HEK293 (cell line): ENCODE measurements around the gene LPGAT1.

Experiments
- CTCF ChIA-PET: fragments of 350-600 bp; formaldehyde crosslinking; extraction: SDS; loops from one replicate; lab custom pipeline; 2021; ENCODE audit warnings: antibody characterized with exemption; lab: Yijun Ruan, JAX
- POLR2A ChIA-PET: fragments of 300-600 bp; formaldehyde crosslinking; extraction: SDS; loops from one replicate; lab custom pipeline; 2020; ENCODE audit warnings: antibody characterized with exemption, inconsistent platforms; lab: Yijun Ruan, JAX
- H3K27ac ChIP-seq: fragments of 200-500 bp; sonication (Bioruptor generic); 2 replicates; pipeline ENCODE4 v1.5.1; 2014; ENCODE audit warnings: low read depth, low read length, control low read depth, inconsistent platforms; ENCODE audit errors: extremely low read depth
- H3K36me3 ChIP-seq, 2 experiments: fragments of 200-500 bp in 1 of 2; sonication (Bioruptor generic) in 1 of 2; 1 replicate in 1 of 2; 2 replicates in 1 of 2; pipeline ENCODE4 v1.5.1; 2014 to 2017; ENCODE audit warnings: inconsistent platforms in 2 of 2, low read length in 2 of 2; ENCODE audit not compliant: control insufficient read depth in 2 of 2, insufficient read depth in 1 of 2
- H3K4me1 ChIP-seq: fragments of 200-500 bp; sonication (Bioruptor generic); 2 replicates; pipeline ENCODE4 v1.5.1; 2014; ENCODE audit warnings: mild to moderate bottlenecking, low read length, inconsistent platforms; ENCODE audit not compliant: control insufficient read depth, insufficient read depth
- H3K4me3 ChIP-seq: 2 replicates; pipeline ENCODE4 v1.5.1; 2011; ENCODE audit warnings: low read depth, mild to moderate bottlenecking, control low read depth, low read length, moderate library complexity
- H3K9me3 ChIP-seq: fragments of 200-500 bp; sonication (Bioruptor generic); 2 replicates; pipeline ENCODE4 v1.5.1; 2014; ENCODE audit warnings: low read depth, low read length, inconsistent platforms; ENCODE audit not compliant: control insufficient read depth, insufficient read depth
- MZF1 ChIP-seq: fragments of 450-650 bp; formaldehyde crosslinking; IDR thresholded peaks from 2 replicates; pipeline ENCODE4 v1.5.1; 2017; ENCODE audit warnings: missing biosample characterization, missing genetic modification characterization, borderline replicate concordance
- PATZ1 ChIP-seq: fragments of 450-650 bp; formaldehyde crosslinking; IDR thresholded peaks from 2 replicates; pipeline ENCODE4 v1.5.1; 2016; ENCODE audit warnings: missing biosample characterization, missing genetic modification characterization
- REPIN1 ChIP-seq: fragments of 450-650 bp; formaldehyde crosslinking; IDR thresholded peaks from 2 replicates; pipeline ENCODE4 v1.5.1; 2017; ENCODE audit warnings: missing biosample characterization, missing genetic modification characterization, low read depth
- SCRT1 ChIP-seq: fragments of 450-650 bp; formaldehyde crosslinking; IDR thresholded peaks from 2 replicates; pipeline ENCODE4 v1.5.1; 2016; ENCODE audit warnings: missing biosample characterization, missing genetic modification characterization, borderline replicate concordance
- ZBTB1 ChIP-seq: fragments of 450-650 bp; formaldehyde crosslinking; IDR thresholded peaks from 2 replicates; pipeline ENCODE4 v1.5.1; 2016; ENCODE audit warnings: missing biosample characterization, missing genetic modification characterization
- ZBTB26 ChIP-seq: fragments of 450-650 bp; formaldehyde crosslinking; optimal IDR thresholded peaks from 2 replicates; pipeline ENCODE3; 2016; ENCODE audit warnings: missing biosample characterization, mild to moderate bottlenecking, missing genetic modification characterization
- ZBTB8A ChIP-seq: fragments of 450-650 bp; formaldehyde crosslinking; IDR thresholded peaks from 2 replicates; pipeline ENCODE4 v1.5.1; 2016; ENCODE audit warnings: missing biosample characterization, missing genetic modification characterization
- ZNF221 ChIP-seq: fragments of 450-650 bp; formaldehyde crosslinking; IDR thresholded peaks from 2 replicates; pipeline ENCODE4 v1.5.1; 2017; ENCODE audit warnings: missing biosample characterization, missing genetic modification characterization, borderline replicate concordance
- ZNF416 ChIP-seq: fragments of 450-650 bp; formaldehyde crosslinking; IDR thresholded peaks from 2 replicates; pipeline ENCODE4 v1.5.1; 2016; ENCODE audit warnings: missing biosample characterization, missing genetic modification characterization
- ZNF426 ChIP-seq: fragments of 450-650 bp; formaldehyde crosslinking; IDR thresholded peaks from 2 replicates; pipeline ENCODE4 v1.5.1; 2017; ENCODE audit warnings: missing biosample characterization, missing genetic modification characterization, mild to moderate bottlenecking, inconsistent platforms, moderate library complexity
- ZNF596 ChIP-seq: fragments of 450-650 bp; IDR thresholded peaks from 2 replicates; pipeline ENCODE4 v1.5.0; 2018; ENCODE audit warnings: missing biosample characterization, mild to moderate bottlenecking, missing genetic modification characterization, moderate library complexity
- ZNF664 ChIP-seq: fragments of 450-650 bp; formaldehyde crosslinking; IDR thresholded peaks from 2 replicates; pipeline ENCODE4 v1.5.1; 2016; ENCODE audit warnings: missing biosample characterization, missing genetic modification characterization
- ZNF785 ChIP-seq: fragments of 450-650 bp; formaldehyde crosslinking; IDR thresholded peaks from 2 replicates; pipeline ENCODE4 v1.5.1; 2016; ENCODE audit warnings: missing biosample characterization, missing genetic modification characterization
- ZSCAN23 ChIP-seq: fragments of 450-650 bp; formaldehyde crosslinking; IDR thresholded peaks from 2 replicates; pipeline ENCODE4 v1.5.1; 2016; ENCODE audit warnings: missing biosample characterization, missing genetic modification characterization
- TF ChIP-seq, protein P1 (sequence below): fragments of 450-650 bp; formaldehyde crosslinking; IDR thresholded peaks from 2 replicates; pipeline ENCODE4 v1.5.1; 2016; ENCODE audit warnings: missing biosample characterization, missing genetic modification characterization
- TF ChIP-seq, protein P2 (sequence below): fragments of 450-650 bp; formaldehyde crosslinking; IDR thresholded peaks from 2 replicates; pipeline ENCODE4 v1.5.1; 2016; ENCODE audit warnings: missing biosample characterization, missing genetic modification characterization
- TF ChIP-seq, protein P3 (sequence below): fragments of 450-650 bp; formaldehyde crosslinking; IDR thresholded peaks from 2 replicates; pipeline ENCODE4 v1.5.1; 2016; ENCODE audit warnings: missing biosample characterization, missing genetic modification characterization
- TF ChIP-seq, protein P4 (sequence below): fragments of 450-650 bp; formaldehyde crosslinking; IDR thresholded peaks from 2 replicates; pipeline ENCODE4 v1.5.1; 2016; ENCODE audit warnings: missing biosample characterization, missing genetic modification characterization
- TF ChIP-seq, protein P5 (sequence below): fragments of 450-650 bp; formaldehyde crosslinking; IDR thresholded peaks from 2 replicates; pipeline ENCODE4 v1.5.1; 2016; ENCODE audit warnings: missing biosample characterization, missing genetic modification characterization
- TF ChIP-seq, protein P6 (sequence below): fragments of 450-650 bp; formaldehyde crosslinking; IDR thresholded peaks from 2 replicates; pipeline ENCODE4 v1.5.1; 2016; ENCODE audit warnings: missing biosample characterization, missing genetic modification characterization

Gene LPGAT1, protein sequence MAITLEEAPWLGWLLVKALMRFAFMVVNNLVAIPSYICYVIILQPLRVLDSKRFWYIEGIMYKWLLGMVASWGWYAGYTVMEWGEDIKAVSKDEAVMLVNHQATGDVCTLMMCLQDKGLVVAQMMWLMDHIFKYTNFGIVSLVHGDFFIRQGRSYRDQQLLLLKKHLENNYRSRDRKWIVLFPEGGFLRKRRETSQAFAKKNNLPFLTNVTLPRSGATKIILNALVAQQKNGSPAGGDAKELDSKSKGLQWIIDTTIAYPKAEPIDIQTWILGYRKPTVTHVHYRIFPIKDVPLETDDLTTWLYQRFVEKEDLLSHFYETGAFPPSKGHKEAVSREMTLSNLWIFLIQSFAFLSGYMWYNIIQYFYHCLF

GRCh38 chr1:211830328-211831142, at the start of gene LPGAT1:
Gene LPGAT1 (minus strand): TSS chr1:211830763. CDS start chr1:211829296, 1,467 bp downstream.
- H3K9me3 ChIP-seq = no peaks in the 10 kb centered on the region
- H3K36me3 ChIP-seq = peaks cover 3 to 17% of the 10 kb centered on the region in 2 experiments; a peak in 2 of 3 replicates
- no peaks in the 10 kb centered on the region for H3K4me1 ChIP-seq
- peak within 1 kb of the TSS; percentile 52 for H3K4me3 ChIP-seq
- POLR2A ChIA-PET = no interaction called here
- peak within 1 kb of the TSS; percentile 71; the same call in 1 of the 2 replicates for H3K27ac ChIP-seq
- CTCF ChIA-PET = interaction anchor here (1.3 to 2.9 kb wide), 2 partner anchors 133 to 150 kb away, joined by 9 to 13 read pairs; no protein-coding TSS in a partner anchor
- TF ChIP-seq, protein P1, sequence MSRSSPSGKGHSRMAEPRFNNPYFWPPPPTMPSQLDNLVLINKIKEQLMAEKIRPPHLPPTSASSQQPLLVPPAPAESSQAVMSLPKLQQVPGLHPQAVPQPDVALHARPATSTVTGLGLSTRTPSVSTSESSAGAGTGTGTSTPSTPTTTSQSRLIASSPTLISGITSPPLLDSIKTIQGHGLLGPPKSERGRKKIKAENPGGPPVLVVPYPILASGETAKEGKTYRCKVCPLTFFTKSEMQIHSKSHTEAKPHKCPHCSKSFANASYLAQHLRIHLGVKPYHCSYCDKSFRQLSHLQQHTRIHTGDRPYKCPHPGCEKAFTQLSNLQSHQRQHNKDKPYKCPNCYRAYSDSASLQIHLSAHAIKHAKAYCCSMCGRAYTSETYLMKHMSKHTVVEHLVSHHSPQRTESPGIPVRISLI (tag by site-specific recombination) = no peak
- TF ChIP-seq, protein P2, sequence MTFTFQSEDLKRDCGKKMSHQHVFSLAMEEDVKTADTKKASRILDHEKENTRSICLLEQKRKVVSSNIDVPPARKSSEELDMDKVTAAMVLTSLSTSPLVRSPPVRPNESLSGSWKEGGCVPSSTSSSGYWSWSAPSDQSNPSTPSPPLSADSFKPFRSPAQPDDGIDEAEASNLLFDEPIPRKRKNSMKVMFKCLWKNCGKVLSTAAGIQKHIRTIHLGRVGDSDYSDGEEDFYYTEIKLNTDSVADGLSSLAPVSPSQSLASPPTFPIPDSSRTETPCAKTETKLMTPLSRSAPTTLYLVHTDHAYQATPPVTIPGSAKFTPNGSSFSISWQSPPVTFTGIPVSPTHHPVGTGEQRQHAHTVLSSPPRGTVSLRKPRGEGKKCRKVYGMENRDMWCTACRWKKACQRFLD (tag by site-specific recombination) = no peak
- TF ChIP-seq ZNF416 (tag by site-specific recombination) (no peak), ZBTB8A (tag by site-specific recombination) (peak; percentile 78), ZSCAN23 (tag by site-specific recombination) (no peak), ZNF426 (tag by site-specific recombination) (no peak), ZNF221 (tag by site-specific recombination) (no peak), ZNF596 (tag by site-specific recombination) (no peak), REPIN1 (tag by site-specific recombination) (no peak), SCRT1 (tag by site-specific recombination) (no peak), ZBTB26 (peak; percentile 51), ZNF664 (tag by site-specific recombination) (no peak), ZNF785 (tag by site-specific recombination) (no peak), PATZ1 (tag by site-specific recombination) (peak; percentile 81), MZF1 (tag by site-specific recombination) (no peak), ZBTB1 (tag by site-specific recombination) (no peak)
- TF ChIP-seq, protein P3, sequence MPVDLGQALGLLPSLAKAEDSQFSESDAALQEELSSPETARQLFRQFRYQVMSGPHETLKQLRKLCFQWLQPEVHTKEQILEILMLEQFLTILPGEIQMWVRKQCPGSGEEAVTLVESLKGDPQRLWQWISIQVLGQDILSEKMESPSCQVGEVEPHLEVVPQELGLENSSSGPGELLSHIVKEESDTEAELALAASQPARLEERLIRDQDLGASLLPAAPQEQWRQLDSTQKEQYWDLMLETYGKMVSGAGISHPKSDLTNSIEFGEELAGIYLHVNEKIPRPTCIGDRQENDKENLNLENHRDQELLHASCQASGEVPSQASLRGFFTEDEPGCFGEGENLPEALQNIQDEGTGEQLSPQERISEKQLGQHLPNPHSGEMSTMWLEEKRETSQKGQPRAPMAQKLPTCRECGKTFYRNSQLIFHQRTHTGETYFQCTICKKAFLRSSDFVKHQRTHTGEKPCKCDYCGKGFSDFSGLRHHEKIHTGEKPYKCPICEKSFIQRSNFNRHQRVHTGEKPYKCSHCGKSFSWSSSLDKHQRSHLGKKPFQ (tag by site-specific recombination) = no peak
- TF ChIP-seq, protein P4, sequence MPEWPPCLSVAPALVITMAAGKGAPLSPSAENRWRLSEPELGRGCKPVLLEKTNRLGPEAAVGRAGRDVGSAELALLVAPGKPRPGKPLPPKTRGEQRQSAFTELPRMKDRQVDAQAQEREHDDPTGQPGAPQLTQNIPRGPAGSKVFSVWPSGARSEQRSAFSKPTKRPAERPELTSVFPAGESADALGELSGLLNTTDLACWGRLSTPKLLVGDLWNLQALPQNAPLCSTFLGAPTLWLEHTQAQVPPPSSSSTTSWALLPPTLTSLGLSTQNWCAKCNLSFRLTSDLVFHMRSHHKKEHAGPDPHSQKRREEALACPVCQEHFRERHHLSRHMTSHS (tag by site-specific recombination) = no peak
- TF ChIP-seq, protein P5, sequence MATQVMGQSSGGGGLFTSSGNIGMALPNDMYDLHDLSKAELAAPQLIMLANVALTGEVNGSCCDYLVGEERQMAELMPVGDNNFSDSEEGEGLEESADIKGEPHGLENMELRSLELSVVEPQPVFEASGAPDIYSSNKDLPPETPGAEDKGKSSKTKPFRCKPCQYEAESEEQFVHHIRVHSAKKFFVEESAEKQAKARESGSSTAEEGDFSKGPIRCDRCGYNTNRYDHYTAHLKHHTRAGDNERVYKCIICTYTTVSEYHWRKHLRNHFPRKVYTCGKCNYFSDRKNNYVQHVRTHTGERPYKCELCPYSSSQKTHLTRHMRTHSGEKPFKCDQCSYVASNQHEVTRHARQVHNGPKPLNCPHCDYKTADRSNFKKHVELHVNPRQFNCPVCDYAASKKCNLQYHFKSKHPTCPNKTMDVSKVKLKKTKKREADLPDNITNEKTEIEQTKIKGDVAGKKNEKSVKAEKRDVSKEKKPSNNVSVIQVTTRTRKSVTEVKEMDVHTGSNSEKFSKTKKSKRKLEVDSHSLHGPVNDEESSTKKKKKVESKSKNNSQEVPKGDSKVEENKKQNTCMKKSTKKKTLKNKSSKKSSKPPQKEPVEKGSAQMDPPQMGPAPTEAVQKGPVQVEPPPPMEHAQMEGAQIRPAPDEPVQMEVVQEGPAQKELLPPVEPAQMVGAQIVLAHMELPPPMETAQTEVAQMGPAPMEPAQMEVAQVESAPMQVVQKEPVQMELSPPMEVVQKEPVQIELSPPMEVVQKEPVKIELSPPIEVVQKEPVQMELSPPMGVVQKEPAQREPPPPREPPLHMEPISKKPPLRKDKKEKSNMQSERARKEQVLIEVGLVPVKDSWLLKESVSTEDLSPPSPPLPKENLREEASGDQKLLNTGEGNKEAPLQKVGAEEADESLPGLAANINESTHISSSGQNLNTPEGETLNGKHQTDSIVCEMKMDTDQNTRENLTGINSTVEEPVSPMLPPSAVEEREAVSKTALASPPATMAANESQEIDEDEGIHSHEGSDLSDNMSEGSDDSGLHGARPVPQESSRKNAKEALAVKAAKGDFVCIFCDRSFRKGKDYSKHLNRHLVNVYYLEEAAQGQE (tag by site-specific recombination) = no peak
- TF ChIP-seq, protein P6, sequence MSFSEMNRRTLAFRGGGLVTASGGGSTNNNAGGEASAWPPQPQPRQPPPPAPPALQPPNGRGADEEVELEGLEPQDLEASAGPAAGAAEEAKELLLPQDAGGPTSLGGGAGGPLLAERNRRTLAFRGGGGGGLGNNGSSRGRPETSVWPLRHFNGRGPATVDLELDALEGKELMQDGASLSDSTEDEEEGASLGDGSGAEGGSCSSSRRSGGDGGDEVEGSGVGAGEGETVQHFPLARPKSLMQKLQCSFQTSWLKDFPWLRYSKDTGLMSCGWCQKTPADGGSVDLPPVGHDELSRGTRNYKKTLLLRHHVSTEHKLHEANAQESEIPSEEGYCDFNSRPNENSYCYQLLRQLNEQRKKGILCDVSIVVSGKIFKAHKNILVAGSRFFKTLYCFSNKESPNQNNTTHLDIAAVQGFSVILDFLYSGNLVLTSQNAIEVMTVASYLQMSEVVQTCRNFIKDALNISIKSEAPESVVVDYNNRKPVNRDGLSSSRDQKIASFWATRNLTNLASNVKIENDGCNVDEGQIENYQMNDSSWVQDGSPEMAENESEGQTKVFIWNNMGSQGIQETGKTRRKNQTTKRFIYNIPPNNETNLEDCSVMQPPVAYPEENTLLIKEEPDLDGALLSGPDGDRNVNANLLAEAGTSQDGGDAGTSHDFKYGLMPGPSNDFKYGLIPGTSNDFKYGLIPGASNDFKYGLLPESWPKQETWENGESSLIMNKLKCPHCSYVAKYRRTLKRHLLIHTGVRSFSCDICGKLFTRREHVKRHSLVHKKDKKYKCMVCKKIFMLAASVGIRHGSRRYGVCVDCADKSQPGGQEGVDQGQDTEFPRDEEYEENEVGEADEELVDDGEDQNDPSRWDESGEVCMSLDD = peak; percentile 53; the same call in 1 of the 2 replicates
